HCT116 (cell line): ENCODE data around the gene CTXN3. TPM values are rescaled to one million over a fixed set of nuclear protein-coding genes. Genes with fewer than 3 reads are reported as not detected.

ENCODE experiments used
- ATAC-seq: fragments of 200-7000 bp; cut with Tn5 transposase; 2 replicates; pipeline ENCODE4 v1.9.1; 2020; ENCODE audit warnings: mild to moderate bottlenecking, moderate library complexity
- BruUV-seq: library from RNA; stranded (reverse); fragments of 400-500 nt; replicated peaks from 2 replicates; lab custom pipeline; 2021; lab: Mats Ljungman, UMichigan
- CTCF ChIA-PET: fragments of 300-600 bp; sonication (Branson Sonifier 250); formaldehyde crosslinking; loops from one replicate; lab custom pipeline; 2021; ENCODE audit warnings: antibody characterized with exemption; lab: Charles Lee
- POLR2A ChIA-PET: fragments of 300-600, 350-600 bp; sonication (Branson Sonifier 250); formaldehyde crosslinking; loops from one replicate; lab custom pipeline; 2021; ENCODE audit warnings: antibody characterized with exemption; lab: Charles Lee
- RAD21 ChIA-PET, 2 experiments: fragments of 300-600 bp; sonication (Branson Sonifier 250); formaldehyde crosslinking; loops; one replicate each; lab custom pipeline; 2023; ENCODE audit warnings: low total read pairs in 2 of 2; ENCODE audit not compliant: uncharacterized antibody in 2 of 2, unreplicated experiment in 2 of 2, low non-redundant PET in 1 of 2; lab: Charles Lee
- DNase-seq: peaks from one replicate; pipeline ENCODE4 v3.0.0-alpha.2; 2010; ENCODE audit warnings: low read depth, low spot score
- H2AFZ ChIP-seq: fragments of 200-600 bp; shearing (Covaris generic), sonication (generic); 2 replicates; pipeline ENCODE4 v1.6.1; 2017; ENCODE audit warnings: low read depth, mixed run types, mixed read lengths, antibody characterized with exemption, low read length; ENCODE audit not compliant: poor library complexity, severe bottlenecking
- H3K27ac ChIP-seq: 2 replicates; pipeline ENCODE4 v1.5.1; 2012; ENCODE audit warnings: low read depth, low read length
- H3K27me3 ChIP-seq: fragments of 200-600 bp; sonication (generic); 2 replicates; pipeline ENCODE4 v1.6.1; 2016; ENCODE audit warnings: mixed run types, low read length, mixed read lengths; ENCODE audit not compliant: insufficient read depth
- H3K36me3 ChIP-seq, 2 experiments: fragments of 200-500 bp in 1 of 2; fragments of 200-600 bp in 1 of 2; sonication (Bioruptor generic) in 1 of 2; sonication (generic) in 1 of 2; 2 replicates each; pipeline versions ENCODE4 v1.5.1 to v1.6.1; 2014 to 2016; ENCODE audit warnings: low read length in 2 of 2, inconsistent platforms in 1 of 2, mixed read lengths in 1 of 2, mixed run types in 1 of 2; ENCODE audit not compliant: insufficient read depth in 2 of 2, control insufficient read depth in 1 of 2
- H3K4me1 ChIP-seq, 2 experiments: fragments of 200-600 bp in 1 of 2; sonication (generic) in 1 of 2; 2 replicates each; pipeline versions ENCODE4 v1.5.1 to v1.6.1; 2012 to 2017; ENCODE audit warnings: low read length in 2 of 2, inconsistent platforms in 1 of 2, mild to moderate bottlenecking in 1 of 2, mixed read lengths in 1 of 2, mixed run types in 1 of 2, moderate library complexity in 1 of 2; ENCODE audit not compliant: insufficient read depth in 2 of 2, control insufficient read depth in 1 of 2
- H3K4me2 ChIP-seq: fragments of 200-600 bp; sonication (generic); 2 replicates; pipeline ENCODE4 v1.6.1; 2017; ENCODE audit warnings: mixed run types, low read length, mixed read lengths
- H3K4me3 ChIP-seq, 2 experiments: fragments of 200-600 bp in 1 of 2; sonication (generic) in 1 of 2; replicated peaks in 1 of 2; 2 replicates each; pipeline ENCODE4 v1.5.1; 2011 to 2016; ENCODE audit warnings: low read length in 2 of 2, control low read depth in 1 of 2, low read depth in 1 of 2, mild to moderate bottlenecking in 1 of 2, mixed read lengths in 1 of 2, mixed run types in 1 of 2
- H3K79me2 ChIP-seq: fragments of 200-600 bp; sonication (generic); 2 replicates; pipeline ENCODE4 v1.6.1; 2017; ENCODE audit warnings: mild to moderate bottlenecking, mixed run types, low read length, moderate library complexity, mixed read lengths; ENCODE audit not compliant: insufficient read depth
- H3K9ac ChIP-seq: fragments of 200-600 bp; sonication (generic); 2 replicates; pipeline ENCODE4 v1.6.1; 2016; ENCODE audit warnings: low read length, mixed read lengths
- H3K9me2 ChIP-seq: fragments of 200-600 bp; sonication (generic), shearing (Covaris generic); 2 replicates; pipeline ENCODE4 v1.6.1; 2017; ENCODE audit warnings: mixed run types, mild to moderate bottlenecking, moderate library complexity; ENCODE audit not compliant: insufficient read depth
- H3K9me3 ChIP-seq, 2 experiments: fragments of 200-500 bp in 1 of 2; fragments of 200-600 bp in 1 of 2; sonication (Bioruptor generic) in 1 of 2; sonication (generic) in 1 of 2; 2 replicates each; pipeline ENCODE4 v1.6.1; 2014 to 2017; ENCODE audit warnings: low read length in 2 of 2, mixed read lengths in 2 of 2, inconsistent platforms in 1 of 2, low read depth in 1 of 2, mild to moderate bottlenecking in 1 of 2, mixed run types in 1 of 2, moderate library complexity in 1 of 2; ENCODE audit not compliant: control insufficient read depth in 1 of 2, insufficient read depth in 1 of 2
- H4K20me1 ChIP-seq: fragments of 200-600 bp; sonication (generic), shearing (Covaris generic); 2 replicates; pipeline ENCODE4 v1.6.1; 2017; ENCODE audit warnings: mixed run types, mild to moderate bottlenecking, moderate library complexity; ENCODE audit not compliant: insufficient read depth
- CBX3 ChIP-seq: IDR thresholded peaks from 2 replicates; pipeline ENCODE4 v1.6.1; 2012; ENCODE audit warnings: low read depth
- CEBPB ChIP-seq: IDR thresholded peaks from 2 replicates; pipeline ENCODE4 v1.6.1; 2012; ENCODE audit warnings: low read depth
- CTCF ChIP-seq, 3 experiments: fragments of 200-600 bp in 1 of 3; sonication (generic) in 1 of 3; IDR thresholded peaks in 2 of 3; conservative IDR thresholded peaks in 1 of 3; 2 replicates each; pipeline ENCODE4 v1.5.1; 2012 to 2017; ENCODE audit warnings: low read depth in 2 of 3, low read length in 2 of 3, antibody characterized with exemption in 1 of 3, borderline replicate concordance in 1 of 3, control low read depth in 1 of 3, mild to moderate bottlenecking in 1 of 3, mixed read lengths in 1 of 3, mixed run types in 1 of 3, moderate library complexity in 1 of 3; ENCODE audit not compliant: insufficient read depth in 1 of 3
- EGR1 ChIP-seq: IDR thresholded peaks from 2 replicates; pipeline ENCODE4 v1.6.1; 2012; ENCODE audit warnings: low read depth
- EZH2 ChIP-seq: fragments of 200-600 bp; sonication (generic); IDR thresholded peaks from 2 replicates; pipeline ENCODE4 v1.6.1; 2017; ENCODE audit warnings: antibody characterized with exemption, mixed run types
- EZH2phosphoT487 ChIP-seq: fragments of 200-600 bp; IDR thresholded peaks from 2 replicates; pipeline ENCODE4 v1.6.1; 2018; ENCODE audit warnings: antibody characterized with exemption, borderline replicate concordance
- JUND ChIP-seq: IDR thresholded peaks from 2 replicates; pipeline ENCODE4 v1.6.1; 2012
- POLR2A ChIP-seq: IDR thresholded peaks from 2 replicates; pipeline ENCODE4 v1.7.0; 2011; ENCODE audit warnings: borderline replicate concordance; ENCODE audit not compliant: insufficient read depth, insufficient read length; ENCODE audit errors: extremely low read depth
- POLR2AphosphoS5 ChIP-seq: IDR thresholded peaks from 2 replicates; pipeline ENCODE4 v1.6.1; 2011; ENCODE audit warnings: mild to moderate bottlenecking, low read depth, low read length, moderate library complexity
- RAD21 ChIP-seq: IDR thresholded peaks from 2 replicates; pipeline ENCODE4 v1.6.1; 2012; ENCODE audit warnings: low read depth, mild to moderate bottlenecking
- SIN3A ChIP-seq: IDR thresholded peaks from 2 replicates; pipeline ENCODE4 v1.6.1; 2012; ENCODE audit warnings: low read depth
- SP1 ChIP-seq: IDR thresholded peaks from 2 replicates; pipeline ENCODE4 v1.6.1; 2012; ENCODE audit warnings: low read depth
- SRF ChIP-seq: IDR thresholded peaks from 2 replicates; pipeline ENCODE4 v1.6.1; 2012; ENCODE audit warnings: low read depth
- TCF7L2 ChIP-seq: IDR thresholded peaks from 2 replicates; pipeline ENCODE4 v1.7.0; 2011; ENCODE audit warnings: borderline replicate concordance, inconsistent platforms; ENCODE audit not compliant: insufficient read depth, insufficient read length; ENCODE audit errors: extremely low read depth
- intact Hi-C: fragments of 100-400 bp; cut with micrococcal nuclease; formaldehyde crosslinking; loops from 2 replicates; pipeline ENCODE4 v1.10.0; 2022
- total RNA-seq: library from RNA; stranded (reverse); gene quantifications from one replicate; pipeline ENCODE4 v1.2.1, GENCODE V29; 2021; ENCODE audit not compliant: unreplicated experiment
- TF ChIP-seq, protein P1 (sequence below): IDR thresholded peaks from 2 replicates; pipeline ENCODE4 v1.6.1; 2012

The CTXN3 gene
- total RNA-seq, 1 experiment from 2014 or later = not detected

- DNase-seq = no peak
- H3K4me2 ChIP-seq = no peak overlapping the region
Observed at GRCh38 chr5:127608077-127608660, 40.7 kb upstream of the CTXN3 start.

More at GRCh38 chr5:127608077-127608660, 40.7 kb upstream of the CTXN3 start:
- no peaks in the 10 kb centered on the region for H3K4me1 ChIP-seq
- ChIA-PET CTCF (no interaction called here), POLR2A (no interaction called here), RAD21 (no interaction called here)
- H2AFZ ChIP-seq = no peak overlapping the region
- H3K9me3 ChIP-seq = no peaks in the 10 kb centered on the region
- no peaks in the 10 kb centered on the region for H3K36me3 ChIP-seq
- no peak overlapping the region for H3K9ac ChIP-seq
- H3K27me3 ChIP-seq = no peaks in the 10 kb centered on the region
- H3K9me2 ChIP-seq = no peaks in the 10 kb centered on the region
- no peak for ATAC-seq
- no peak overlapping the region for H3K27ac ChIP-seq
- H3K4me3 ChIP-seq = no peak overlapping the region
- TF ChIP-seq CBX3 = no peak
- TF ChIP-seq, protein P1, sequence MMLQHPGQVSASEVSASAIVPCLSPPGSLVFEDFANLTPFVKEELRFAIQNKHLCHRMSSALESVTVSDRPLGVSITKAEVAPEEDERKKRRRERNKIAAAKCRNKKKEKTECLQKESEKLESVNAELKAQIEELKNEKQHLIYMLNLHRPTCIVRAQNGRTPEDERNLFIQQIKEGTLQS = no peak
- no peak for TF ChIP-seq POLR2A
- TF ChIP-seq CEBPB = no peak
- TF ChIP-seq EGR1 = no peak
- no peak for TF ChIP-seq EZH2
- TF ChIP-seq SIN3A = no peak
- TF ChIP-seq RAD21 = no peak
- TF ChIP-seq SP1 = no peak
- no peak for TF ChIP-seq POLR2AphosphoS5
- TF ChIP-seq TCF7L2 = no peak
- TF ChIP-seq SRF = no peak
- no peak for TF ChIP-seq EZH2phosphoT487
- no peak for TF ChIP-seq CTCF (IDR thresholded peaks at IDR 0.05 in 2 of 3, conservative IDR thresholded peaks at IDR 0.05 in 1 of 3; ENCODE audit: borderline replicate concordance in 1 of 3, insufficient read depth in 1 of 3, low read depth in 2 of 3, low read length in 2 of 3)
- no peak for TF ChIP-seq JUND
- no TSS peak for BruUV-seq
- H3K79me2 ChIP-seq = no peaks in the 10 kb centered on the region
- no peaks in the 10 kb centered on the region for H4K20me1 ChIP-seq
- intact Hi-C loops = no loop called here
